GM18858 (cell line): ENCODE results near the gene SMAD7.

ENCODE experiments used
- ATAC-seq: cut with Tn5 transposase; IDR thresholded peaks from one replicate; pipeline ENCODE4 v1.9.1; 2021; ENCODE audit not compliant: unreplicated experiment

SMAD7 gene

DNA sequence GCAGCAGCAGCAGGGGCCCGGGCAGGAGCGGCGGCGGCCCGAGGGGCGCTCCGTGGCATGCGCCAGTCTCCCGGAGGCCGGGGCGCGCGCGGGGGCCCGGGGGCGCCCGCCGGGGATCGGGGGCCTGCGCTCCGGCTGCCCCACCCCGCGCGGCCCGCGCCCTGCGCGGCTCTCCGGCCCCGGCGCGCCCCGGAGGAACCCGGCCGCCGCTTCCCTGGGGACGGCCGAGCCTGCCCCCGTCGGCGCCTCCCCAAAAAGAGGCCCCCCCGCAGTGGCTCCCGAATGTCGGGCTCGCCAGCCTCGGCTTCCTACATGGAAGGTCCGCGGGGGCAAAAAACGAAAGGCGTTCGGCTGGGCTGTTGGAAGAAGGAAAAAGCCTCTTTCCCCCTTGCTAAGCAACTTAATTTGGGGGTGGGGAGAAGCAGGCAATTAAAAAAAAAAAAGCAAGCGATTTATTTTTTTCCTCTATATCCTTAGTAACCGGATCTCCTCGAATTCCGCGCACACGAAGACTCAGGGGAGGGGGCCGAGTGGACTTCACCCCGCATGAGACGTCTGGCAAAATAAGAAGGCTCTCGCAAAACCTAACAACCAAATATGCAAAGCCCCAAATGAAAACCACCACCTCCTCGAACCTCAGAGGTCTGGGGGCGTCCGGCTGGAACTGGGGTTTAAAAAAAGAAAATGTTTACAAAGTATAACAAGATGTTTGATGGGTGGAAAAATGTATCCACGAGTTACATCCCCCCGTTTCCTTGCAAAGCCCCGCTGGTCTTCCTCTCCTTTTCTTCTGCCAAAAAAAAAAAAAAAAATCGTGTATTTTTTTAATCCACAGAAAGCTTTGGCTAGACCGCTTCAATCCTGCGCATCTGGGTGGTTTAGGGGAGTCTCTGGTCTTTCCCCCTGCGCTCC is at the start of gene SMAD7:
Gene SMAD7, minus strand, starts transcription at position 430 of the 912 bp plus-strand sequence. CDS start 541 bp downstream, outside the sequence.
- ATAC-seq, result no peak

DNA sequence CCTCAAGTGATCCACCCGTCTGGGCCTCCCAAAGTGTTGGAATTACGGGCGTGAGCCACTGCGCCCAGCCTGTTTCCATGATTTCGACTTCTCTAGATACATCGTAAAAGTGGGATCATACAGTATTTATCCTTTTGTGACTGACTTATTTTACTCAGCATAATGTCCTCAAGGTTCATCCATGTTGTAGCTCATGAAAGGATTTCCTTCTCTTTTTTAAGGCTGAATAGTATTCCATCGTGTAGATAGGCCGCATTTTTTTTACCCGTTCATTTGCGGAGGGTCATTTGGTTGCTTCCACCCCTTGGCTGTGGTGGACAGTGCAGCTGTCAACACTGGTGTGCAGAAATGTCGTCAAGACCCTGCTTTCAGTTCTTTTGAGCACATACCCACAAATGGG is 48.8 kb upstream of the SMAD7 start:
- ATAC-seq, result no peak

DNA sequence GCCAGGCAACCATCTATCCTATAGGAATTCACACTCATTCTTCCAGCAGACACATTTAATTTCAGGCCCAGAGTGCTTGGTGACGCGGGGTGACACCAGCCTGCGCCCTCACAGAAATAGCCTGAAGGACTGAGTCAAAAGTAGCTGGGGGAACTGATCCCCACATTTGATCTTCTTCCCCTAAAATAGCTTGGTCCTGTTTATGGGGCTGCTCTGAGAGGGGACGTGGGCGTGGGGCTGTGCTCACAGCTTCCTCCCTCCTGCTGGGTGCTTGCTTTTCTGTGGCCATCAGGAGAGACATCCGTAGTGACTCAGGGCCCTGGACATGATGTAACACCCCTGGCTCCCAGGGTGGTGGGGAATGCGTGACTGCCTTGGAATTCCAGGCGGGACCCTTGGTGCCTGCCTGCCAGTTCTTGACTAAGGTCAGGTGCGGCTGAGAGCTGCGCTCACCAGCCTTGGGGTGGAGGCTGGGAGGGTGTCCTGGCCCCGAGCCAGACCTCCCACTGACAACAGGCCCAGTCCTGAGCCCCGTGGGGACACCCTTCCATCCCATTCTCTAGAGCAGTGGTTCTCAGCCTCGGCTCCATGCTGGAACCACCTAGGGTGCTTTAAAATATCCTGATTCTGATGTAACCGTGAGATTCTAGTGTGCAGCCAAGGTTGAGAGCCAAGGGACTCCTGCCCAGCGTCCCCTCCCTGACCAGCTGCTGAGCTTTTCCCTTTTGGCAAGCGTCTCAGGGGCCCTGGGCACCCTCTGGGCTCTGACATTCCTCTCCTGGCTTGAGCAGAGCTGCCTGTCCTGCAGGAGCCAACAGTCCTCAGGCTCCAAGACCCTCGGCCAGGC is 47.4 kb upstream of the SMAD7 start:
- ATAC-seq, result no peak

GRCh38 chr18:48997681-48997984 is 46.9 kb upstream of the SMAD7 start:
- ATAC-seq, result no peak

DNA sequence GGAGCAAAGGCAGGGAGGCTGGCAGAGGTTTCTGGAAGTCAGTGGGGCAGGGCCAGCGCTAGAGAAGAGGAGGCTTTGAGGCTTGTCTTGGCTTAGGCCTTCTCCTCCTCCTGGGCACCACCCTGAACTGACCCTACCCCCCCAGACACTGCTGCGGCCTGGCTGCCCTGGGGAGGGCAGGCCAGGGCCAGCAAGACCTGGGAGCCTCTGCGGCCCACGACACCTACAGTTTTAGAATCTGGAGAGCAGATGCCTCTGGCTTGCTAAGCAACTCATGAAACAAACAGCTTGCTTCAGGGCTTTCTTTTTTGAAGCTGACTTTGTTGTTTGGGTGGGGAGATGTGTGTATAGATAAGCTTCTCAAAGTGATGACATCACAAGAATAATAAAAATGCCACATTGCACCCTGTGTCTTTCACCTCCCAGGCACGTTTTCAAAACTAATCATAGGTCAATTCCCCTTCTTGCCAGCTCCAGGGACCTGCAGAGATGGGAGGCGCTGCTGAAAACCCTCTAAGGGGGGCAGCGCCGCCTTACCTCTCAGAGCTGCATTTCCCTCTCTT is 46.2 kb upstream of the SMAD7 start:
- no peak for ATAC-seq

GRCh38 chr18:48996041-48996440 is 45.3 kb upstream of the SMAD7 start:
- no peak for ATAC-seq

- no peak for ATAC-seq
Measured at GRCh38 chr18:48994926-48995835, 44.4 kb upstream of the SMAD7 start.

DNA sequence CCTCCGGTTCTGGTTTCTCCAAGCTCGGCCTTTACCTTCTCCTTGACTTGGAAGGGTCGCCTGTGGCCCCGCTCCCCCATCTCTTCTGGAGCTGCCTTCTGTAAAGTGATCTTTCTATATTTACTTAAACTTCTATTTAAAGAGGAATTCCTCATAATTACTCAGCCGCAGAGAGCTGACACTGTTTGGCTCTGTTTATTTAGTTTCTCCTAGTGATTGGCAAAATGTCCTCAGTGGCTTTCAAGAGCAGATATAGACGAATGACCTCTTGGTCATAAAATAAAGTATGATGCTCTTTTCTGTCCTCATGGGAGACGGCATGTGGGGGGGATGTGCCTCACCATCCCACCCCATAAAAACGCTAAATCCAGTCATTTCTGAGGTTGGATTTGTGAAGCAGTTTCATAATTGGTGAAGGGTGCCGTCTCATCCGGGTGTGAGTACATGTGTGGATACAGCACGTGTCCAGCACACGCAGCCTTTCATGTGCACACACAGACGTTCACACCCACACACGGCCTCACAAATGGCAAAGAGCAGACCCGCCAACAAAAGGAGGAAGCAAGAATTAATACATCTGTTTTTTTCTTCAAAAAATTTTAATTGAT is 43.4 kb upstream of the SMAD7 start:
- no peak for ATAC-seq

DNA sequence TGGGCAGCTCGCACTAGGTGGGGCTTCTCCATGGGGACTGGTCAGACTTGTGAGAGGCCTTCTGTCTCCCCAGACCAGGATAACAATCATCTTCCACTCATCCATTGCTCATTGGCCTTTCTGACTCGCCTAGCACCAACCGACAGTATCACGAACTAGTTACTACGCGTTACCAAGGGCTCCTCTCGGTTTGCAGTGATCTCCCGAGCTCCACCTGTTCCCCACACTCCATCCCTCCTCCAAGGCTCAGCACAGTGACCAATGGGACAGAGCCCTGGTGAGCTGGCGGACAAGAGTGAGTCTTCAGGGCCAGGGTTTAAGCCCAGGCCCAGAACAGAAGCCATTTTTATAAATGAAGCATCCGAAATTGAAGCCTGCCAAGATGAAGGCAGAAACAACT is 42.8 kb upstream of the SMAD7 start:
- ATAC-seq, result no peak

DNA sequence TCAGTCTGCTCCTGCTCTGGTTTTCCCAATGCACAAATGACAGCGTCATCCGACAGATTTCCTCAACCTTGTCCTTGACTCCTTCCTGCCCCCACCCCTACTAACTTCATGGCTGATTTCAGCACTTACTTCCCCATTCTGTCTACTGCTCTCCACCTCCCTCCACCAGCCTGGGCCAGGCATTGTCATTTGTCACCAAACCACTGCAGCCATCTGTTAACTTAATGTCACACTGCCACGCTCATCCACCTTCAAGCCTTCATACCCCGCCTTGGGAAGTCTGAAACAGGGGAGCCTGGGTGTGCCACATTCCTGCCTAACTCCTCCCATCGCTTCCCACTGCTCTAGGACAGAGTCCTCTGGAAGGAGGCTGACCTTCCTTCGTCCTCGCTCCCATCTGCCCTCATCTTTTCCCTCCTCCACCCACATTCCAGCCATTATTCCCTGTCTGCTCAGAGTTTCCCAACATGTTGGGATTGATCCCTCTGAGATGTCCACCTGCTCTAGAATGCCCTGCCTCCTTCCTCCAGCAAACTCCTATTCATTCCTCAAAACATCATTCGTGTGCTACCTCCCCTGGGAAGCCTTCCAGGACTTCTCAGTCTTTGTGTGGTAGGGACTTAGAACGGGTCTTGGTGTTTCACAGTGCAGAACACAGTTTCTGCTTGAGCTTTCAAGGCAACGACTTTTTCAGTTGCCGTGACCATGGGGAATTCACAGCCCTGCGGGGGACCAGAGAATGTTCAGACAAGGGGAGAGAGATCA is 42.2 kb upstream of the SMAD7 start:
- no peak for ATAC-seq

GRCh38 chr18:48992133-48992532 is 41.4 kb upstream of the SMAD7 start:
- no peak for ATAC-seq

- ATAC-seq, result no peak
Measured at GRCh38 chr18:48991676-48992075, 40.9 kb upstream of the SMAD7 start.

DNA sequence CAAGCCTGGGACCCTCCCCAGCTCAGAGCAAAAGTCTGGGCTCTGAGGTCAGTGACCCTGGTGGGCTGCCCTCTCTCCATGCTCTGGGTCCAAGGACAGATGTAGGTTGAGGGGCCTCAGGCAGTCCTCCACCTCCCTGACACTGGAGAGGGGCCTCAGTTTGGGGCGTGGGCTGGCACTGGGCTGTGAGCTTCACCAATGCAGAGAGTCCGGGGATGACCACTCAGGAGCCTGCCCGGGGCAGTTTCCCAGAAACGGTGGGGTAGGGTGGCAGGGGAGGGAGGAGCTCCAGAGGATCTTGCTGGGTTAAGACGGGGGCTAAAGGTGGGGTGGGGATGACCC is 40.5 kb upstream of the SMAD7 start:
- ATAC-seq, result no peak

GRCh38 chr18:48990481-48991318 is 39.9 kb upstream of the SMAD7 start:
- ATAC-seq, result no peak

DNA sequence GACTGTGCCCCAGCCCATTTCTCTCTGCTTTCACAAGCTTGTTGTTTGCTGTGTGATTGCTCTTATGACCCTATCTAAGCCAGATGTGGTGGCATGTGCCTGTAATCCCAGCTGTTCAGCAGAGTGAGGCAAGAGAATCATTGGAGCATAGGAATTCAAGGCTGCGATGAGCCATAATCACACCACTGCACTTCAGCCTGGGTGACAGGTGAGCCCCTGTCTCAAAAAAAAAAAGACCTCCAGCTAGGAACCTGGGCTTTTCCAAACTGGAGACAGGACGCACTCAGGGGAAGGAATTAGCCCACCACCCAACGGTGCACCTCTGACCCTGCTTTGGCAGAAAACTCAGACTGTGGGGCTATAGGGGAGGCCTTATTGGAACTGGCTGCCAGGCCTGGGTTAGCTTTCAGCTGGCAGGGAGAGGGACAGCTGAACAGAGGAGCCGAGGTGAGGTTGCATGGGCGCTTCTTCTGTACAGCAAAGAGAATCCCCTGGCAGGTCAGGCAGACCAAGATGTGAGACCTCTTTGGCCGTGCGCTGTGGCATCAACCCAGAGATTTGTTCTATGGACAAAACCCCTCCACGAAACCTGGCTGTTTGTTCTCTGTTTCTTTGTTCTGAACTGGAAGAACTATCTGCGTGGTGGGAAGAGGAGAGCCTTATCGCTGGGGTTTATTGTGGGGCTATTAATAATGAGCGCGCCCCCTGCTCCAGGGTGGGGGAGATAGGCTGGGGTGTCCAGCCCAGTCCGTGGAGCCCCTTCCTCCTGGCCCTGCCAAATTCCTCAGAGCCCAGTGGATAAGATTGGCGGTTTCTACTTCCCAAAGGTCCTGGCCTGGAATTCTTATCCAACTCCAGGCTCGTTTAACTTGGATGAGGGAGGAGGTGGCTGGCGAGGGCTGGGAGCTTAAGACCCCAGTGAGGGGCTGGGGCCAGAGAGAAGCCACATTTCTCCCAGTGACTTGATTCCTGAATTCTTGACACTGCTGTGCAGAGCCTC is 38.8 kb upstream of the SMAD7 start:
- ATAC-seq, result no peak

GRCh38 chr18:48988508-48989303 is 37.9 kb upstream of the SMAD7 start:
- no peak for ATAC-seq

- no peak for ATAC-seq
Measured at GRCh38 chr18:48987821-48988220, 37.1 kb upstream of the SMAD7 start.
